ENCODE data around the gene CX3CR1. TPM values are rescaled to one million over a fixed set of nuclear protein-coding genes. Genes with fewer than 3 reads are reported as not detected.

CX3CR1 gene
- total RNA-seq (ENCODE audit: low replicate concordance): not detected in 2 replicates

- TF ChIP-seq CTCF (IDR thresholded peaks at IDR 0.05; ENCODE audit: insufficient read depth, low read length): no peak
- no peak within 1 kb of the TSS for H3K4me3 ChIP-seq (ENCODE audit: low read depth, low read length)
- DNase-seq (ENCODE audit: low read depth): no peak
These were observed at the start of gene CX3CR1 for GRCh38 chr3:39279745-39280517. Gene CX3CR1, minus strand, starts transcription at chr3:39280036. Its CDS starts 13,527 bp downstream, at chr3:39266509.

GRCh38 chr3:39329493-39329892, 49.7 kb upstream of the CX3CR1 start, which contains the start of gene CCR8:
Gene CCR8, plus strand, starts transcription at chr3:39329709. Its CDS starts 2,623 bp downstream, at chr3:39332332.
- no peak for TF ChIP-seq CTCF (IDR thresholded peaks at IDR 0.05; ENCODE audit: insufficient read depth, low read length)
- DNase-seq (ENCODE audit: low read depth): no peak
- no peak within 1 kb of the TSS for H3K4me3 ChIP-seq (ENCODE audit: low read depth, low read length)

GRCh38 chr3:39327746-39328349, 48.0 kb upstream of the CX3CR1 start:
- H3K4me3 ChIP-seq (ENCODE audit: low read depth, low read length): no peak overlapping the region
- no peak for TF ChIP-seq CTCF (IDR thresholded peaks at IDR 0.05; ENCODE audit: insufficient read depth, low read length)
- DNase-seq (ENCODE audit: low read depth): no peak

- no peak for DNase-seq (ENCODE audit: low read depth)
- no peak for TF ChIP-seq CTCF (IDR thresholded peaks at IDR 0.05; ENCODE audit: insufficient read depth, low read length)
- H3K4me3 ChIP-seq (ENCODE audit: low read depth, low read length): no peak overlapping the region
These were observed 47.4 kb upstream of the CX3CR1 start for GRCh38 chr3:39327053-39327745.

GRCh38 chr3:39325236-39325635, 45.4 kb upstream of the CX3CR1 start:
- H3K4me3 ChIP-seq (ENCODE audit: low read depth, low read length): no peak overlapping the region
- DNase-seq (ENCODE audit: low read depth): no peak
- no peak for TF ChIP-seq CTCF (IDR thresholded peaks at IDR 0.05; ENCODE audit: insufficient read depth, low read length)

GRCh38 chr3:39323494-39323893, 43.7 kb upstream of the CX3CR1 start:
- H3K4me3 ChIP-seq (ENCODE audit: low read depth, low read length): no peak overlapping the region
- no peak for DNase-seq (ENCODE audit: low read depth)

More at GRCh38 chr3:39323494-39323893, 43.7 kb upstream of the CX3CR1 start:
- no peak for TF ChIP-seq CTCF (IDR thresholded peaks at IDR 0.05; ENCODE audit: insufficient read depth, low read length)

Measured in fibroblast of the aortic adventitia (primary cell).